Tibial artery (tissue), 4 donors: ENCODE results near the gene UBALD1.

ENCODE experiments used
- DNase-seq, 2 donors: peaks; one replicate each; pipeline ENCODE4 v3.0.0-alpha.2; 2019
- H3K27ac ChIP-seq, 2 donors: fragments of 200-600 bp; sonication (generic) in 1 of 2; 1 replicate in 1 of 2; 2 replicates in 1 of 2; pipeline ENCODE4 v1.5.1; 2018 to 2019; ENCODE audit warnings: mild to moderate bottlenecking in 1 of 2
- H3K27me3 ChIP-seq, 2 donors: fragments of 200-600 bp; sonication (generic) in 1 of 2; one replicate each; pipeline versions ENCODE4 v1.5.1 to v1.6.0; 2016 to 2019
- H3K36me3 ChIP-seq, 3 donors: fragments of 200-600 bp; sonication (generic) in 2 of 3; one replicate each; pipeline ENCODE4 v1.5.1; 2016 to 2019; ENCODE audit warnings: mild to moderate bottlenecking in 2 of 3
- H3K4me1 ChIP-seq, 4 donors: fragments of 200-600 bp; sonication (generic) in 2 of 4; 1 replicate in 3 of 4; 2 replicates in 1 of 4; pipeline ENCODE4 v1.5.1; 2016 to 2019
- H3K4me3 ChIP-seq, 2 donors: fragments of 200-600 bp; sonication (generic) in 1 of 2; 1 replicate in 1 of 2; 2 replicates in 1 of 2; pipeline ENCODE4 v1.5.1; 2018 to 2019; ENCODE audit warnings: mild to moderate bottlenecking in 2 of 2
- H3K9me3 ChIP-seq, 3 donors: fragments of 200-600 bp; sonication (generic) in 1 of 3; one replicate each; pipeline ENCODE4 v1.5.1; 2016 to 2019
- CTCF ChIP-seq, 2 experiments: fragments of 200-600 bp in 1 of 2; fragments of 450-650 bp in 1 of 2; IDR thresholded peaks; one replicate each; pipeline ENCODE4 v1.5.1; 2017 to 2019; ENCODE audit warnings: antibody characterized with exemption in 2 of 2, mild to moderate bottlenecking in 1 of 2, moderate library complexity in 1 of 2
- intact Hi-C: fragments of 100-400 bp; cut with DNase I; formaldehyde crosslinking; loops from one replicate; pipeline ENCODE4 v1.15.0; 2023; ENCODE audit warnings: low total_unique reads

The UBALD1 gene

GRCh38 chr16:4607841-4608703 is 6.6 kb downstream of the UBALD1 start:
- Histone ChIP-seq H3K36me3 (peaks cover 24 to 39% (median 32%) of the 10 kb centered on the region in 3 donors), H3K9me3 (no peaks in the 10 kb centered on the region), H3K4me1 (peaks cover 0 to 31% (median 25%) of the 10 kb centered on the region in 4 donors), H3K27me3 (no peaks in the 10 kb centered on the region), H3K4me3 (no peak overlapping the region), H3K27ac (no peak overlapping the region)
- intact Hi-C loops: no loop called here
- no peak for TF ChIP-seq CTCF (IDR thresholded peaks at IDR 0.05)
- no peak for DNase-seq

- no peak overlapping the region for H3K4me3 ChIP-seq
- TF ChIP-seq CTCF (IDR thresholded peaks at IDR 0.05): no peak
- H3K36me3 ChIP-seq: peaks cover 24 to 39% (median 32%) of the 10 kb centered on the region in 3 donors
- H3K27ac ChIP-seq: no peak overlapping the region
- intact Hi-C loops: no loop called here
- H3K4me1 ChIP-seq: peaks cover 0 to 24% (median 12%) of the 10 kb centered on the region in 4 donors
- peaks cover 0 to 17% of the 10 kb centered on the region in 2 donors for H3K27me3 ChIP-seq
- H3K9me3 ChIP-seq: no peaks in the 10 kb centered on the region
- DNase-seq: no peak
Measured at GRCh38 chr16:4606354-4606753, 8.3 kb downstream of the UBALD1 start.

DNA sequence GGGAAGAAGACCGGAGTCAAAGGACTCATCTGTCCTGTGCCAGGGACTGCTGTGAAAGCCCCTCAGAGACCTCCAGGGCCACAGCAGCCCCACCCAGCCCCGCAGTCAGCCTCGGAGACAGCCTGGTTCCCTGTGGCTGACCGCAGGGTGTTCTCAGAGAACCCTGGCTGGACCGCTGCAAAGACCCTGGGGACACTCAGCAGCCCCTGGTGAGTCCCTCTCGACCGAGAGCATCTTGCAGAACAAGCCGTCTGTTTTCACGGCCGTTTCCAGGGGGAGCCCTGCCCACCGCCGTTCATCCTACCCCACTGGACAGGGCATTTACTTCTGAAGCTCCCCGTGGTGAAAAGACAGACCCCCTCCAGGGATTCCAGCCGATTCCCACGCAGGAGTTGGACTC is 10.3 kb downstream of the UBALD1 start:
- H3K4me1 ChIP-seq: peaks cover 0 to 16% (median 8%) of the 10 kb centered on the region in 4 donors
- H3K27ac ChIP-seq: no peak overlapping the region
- DNase-seq: no peak
- H3K27me3 ChIP-seq: peaks cover 0 to 32% of the 10 kb centered on the region in 2 donors
- intact Hi-C loops: no loop called here
- H3K4me3 ChIP-seq: no peak overlapping the region
- no peaks in the 10 kb centered on the region for H3K9me3 ChIP-seq
- peaks cover 16 to 28% (median 25%) of the 10 kb centered on the region in 3 donors for H3K36me3 ChIP-seq
- no peak for TF ChIP-seq CTCF (IDR thresholded peaks at IDR 0.05)

DNA sequence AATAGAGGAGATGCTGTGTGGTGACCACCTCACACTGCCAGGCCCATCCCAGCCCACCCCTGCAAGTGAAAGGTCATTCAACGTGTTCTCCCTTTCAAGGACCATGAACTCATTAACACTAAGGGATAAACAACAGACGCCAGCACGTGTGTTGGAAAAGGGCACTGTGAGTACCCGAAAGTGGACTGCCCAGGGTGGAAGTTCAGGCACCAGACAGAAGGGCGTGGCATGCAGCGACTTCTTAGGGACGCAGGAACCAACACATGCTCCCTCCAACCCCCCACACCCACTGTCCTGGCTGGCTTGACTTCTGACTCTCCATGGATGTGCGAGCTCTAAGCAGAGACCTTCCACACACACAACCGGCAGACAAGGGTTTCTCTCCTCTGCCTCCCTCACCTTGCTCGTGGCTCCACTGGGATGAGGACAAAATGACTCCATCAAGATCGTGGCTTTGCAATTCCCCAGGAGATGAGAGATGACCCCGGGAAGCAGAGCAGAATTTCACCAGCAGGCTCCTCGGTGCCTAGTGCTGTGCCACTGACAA is 11.0 kb downstream of the UBALD1 start:
- Histone ChIP-seq H3K27ac (no peak overlapping the region), H3K9me3 (no peaks in the 10 kb centered on the region), H3K36me3 (peaks cover 9 to 21% (median 18%) of the 10 kb centered on the region in 3 donors), H3K4me1 (peaks cover 0 to 16% (median 8%) of the 10 kb centered on the region in 4 donors), H3K27me3 (peaks cover 0 to 39% of the 10 kb centered on the region in 2 donors), H3K4me3 (no peak overlapping the region)
- TF ChIP-seq CTCF (IDR thresholded peaks at IDR 0.05): no peak
- DNase-seq: no peak
- intact Hi-C loops: no loop called here

DNA sequence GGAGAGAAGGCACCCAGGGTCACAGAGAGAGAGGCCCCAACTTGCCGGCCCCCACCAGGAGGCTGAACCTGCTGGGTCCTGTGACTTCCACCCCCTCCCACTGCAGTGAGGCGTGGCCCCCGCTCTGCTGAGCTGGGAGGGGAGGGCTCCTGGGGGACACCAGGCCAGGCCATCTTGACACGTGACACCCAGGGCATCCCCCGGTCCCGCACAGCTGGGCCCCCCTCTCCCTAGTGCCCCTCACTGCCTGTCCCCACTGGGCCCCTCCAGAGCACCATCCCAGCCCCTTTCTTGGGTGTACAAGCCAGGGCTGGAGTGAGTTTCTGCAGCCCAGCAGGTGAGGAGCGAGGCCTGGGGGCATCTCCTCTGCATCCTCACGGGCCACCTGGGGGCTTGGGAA is 12.4 kb downstream of the UBALD1 start:
- peaks cover 0 to 8% (median 4%) of the 10 kb centered on the region in 3 donors for H3K36me3 ChIP-seq
- no peak for TF ChIP-seq CTCF (IDR thresholded peaks at IDR 0.05)
- no peaks in the 10 kb centered on the region for H3K9me3 ChIP-seq
- H3K27ac ChIP-seq: no peak overlapping the region
- no peak for DNase-seq
- H3K4me1 ChIP-seq: peaks cover 0 to 16% (median 8%) of the 10 kb centered on the region in 4 donors
- intact Hi-C loops: no loop called here
- no peak overlapping the region for H3K4me3 ChIP-seq
- peaks cover 0 to 41% of the 10 kb centered on the region in 2 donors for H3K27me3 ChIP-seq
